NCI-H128 (cell line): ENCODE data around the gene NPFFR1.
"Not testable (repeated sequence)": the region's sequence is repeated elsewhere in the genome, so short reads cannot be mapped to it uniquely, and the experiment has no call there.

Source experiments
- DNase-seq: peaks from one replicate; lab custom pipeline; 2025; ENCODE audit not compliant: unreplicated experiment; lab: John Stamatoyannopoulos, UW

NPFFR1 gene

DNA sequence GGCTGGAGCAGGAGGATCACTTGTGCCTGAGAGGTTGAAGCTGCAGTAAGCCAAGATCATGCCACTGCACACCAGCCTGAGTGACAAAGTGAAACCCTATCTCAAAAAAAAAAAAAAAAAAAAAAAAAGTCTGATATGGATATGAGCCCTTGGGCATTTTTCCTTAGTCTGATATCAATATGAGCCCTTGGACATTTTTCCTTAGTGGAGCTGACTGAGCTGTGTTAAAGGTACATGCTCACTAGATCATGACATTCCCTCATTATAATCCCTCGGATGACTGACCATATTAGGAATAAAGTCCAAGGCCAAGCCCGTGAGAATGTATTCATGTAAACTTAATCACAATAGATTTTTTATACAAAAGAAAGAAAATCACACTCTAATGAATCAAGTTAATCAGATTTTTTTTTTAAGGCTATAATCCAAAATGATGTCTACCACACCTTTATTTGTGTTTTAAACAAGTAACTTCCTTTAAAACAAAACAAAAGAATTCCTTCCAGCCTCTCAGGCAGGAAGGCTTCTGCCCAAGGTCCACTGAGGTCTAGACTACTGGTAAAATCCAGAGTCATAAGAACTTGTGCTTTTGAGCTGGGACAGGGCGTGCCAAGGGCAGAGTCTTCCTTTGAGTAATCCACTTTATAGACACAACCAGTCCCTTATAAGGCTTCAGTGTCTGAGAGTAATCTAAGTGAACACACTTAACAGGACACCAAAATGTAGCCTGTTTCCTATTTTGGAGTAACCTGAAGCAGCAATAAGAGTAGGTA, 56.1 kb downstream of the NPFFR1 start:
- DNase-seq = no peak

- DNase-seq = no peak
Observed at GRCh38 chr10:70223728-70224127, 60.1 kb downstream of the NPFFR1 start.

- DNase-seq = not testable (repeated sequence)
Observed at GRCh38 chr10:70222811-70223447, 60.9 kb downstream of the NPFFR1 start.

- DNase-seq = no peak
Observed at GRCh38 chr10:70222340-70222794, 61.4 kb downstream of the NPFFR1 start.

DNA sequence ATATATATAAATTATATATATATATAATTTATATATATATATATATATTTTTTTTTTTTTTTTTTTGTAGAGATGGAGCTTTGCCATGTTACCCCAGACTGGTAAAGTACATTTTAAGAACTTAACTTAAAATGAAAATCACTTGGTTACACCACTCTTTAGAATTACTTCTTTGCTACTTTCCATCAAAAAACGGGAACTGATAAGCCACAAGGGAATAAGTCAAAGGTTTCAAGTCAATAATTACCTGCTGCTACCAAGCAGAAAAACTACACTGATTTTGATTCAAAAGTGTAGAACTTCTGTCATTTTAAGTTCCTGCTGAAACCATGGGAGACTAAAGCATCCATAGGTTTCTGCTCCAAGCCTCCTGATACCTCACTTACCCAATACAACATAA, 62.8 kb downstream of the NPFFR1 start:
- DNase-seq = no peak

DNA sequence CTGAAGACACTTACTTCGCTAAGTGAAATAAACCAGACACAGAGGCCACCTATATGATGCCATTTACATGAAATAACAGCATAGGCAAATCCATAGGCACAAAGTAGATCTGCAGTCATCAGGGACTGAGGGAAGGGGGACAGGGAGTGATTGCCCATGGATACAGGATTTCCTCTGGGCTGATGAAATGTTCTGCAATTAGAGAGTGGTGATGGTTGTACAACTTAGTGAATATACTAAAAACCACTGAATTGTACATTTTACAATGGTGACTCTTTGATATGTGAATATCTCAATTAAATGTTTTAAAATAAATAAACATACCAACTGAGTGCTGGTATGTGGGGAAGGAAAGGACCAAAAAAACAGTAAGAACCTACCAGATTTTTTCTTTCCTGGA, 70.9 kb downstream of the NPFFR1 start:
- DNase-seq = no peak

- DNase-seq = no peak
Observed at GRCh38 chr10:70212277-70212676, 71.5 kb downstream of the NPFFR1 start.

GRCh38 chr10:70206762-70207161, 77.0 kb downstream of the NPFFR1 start:
- no peak for DNase-seq

GRCh38 chr10:70201105-70201504, 82.7 kb downstream of the NPFFR1 start:
- no peak for DNase-seq

DNA sequence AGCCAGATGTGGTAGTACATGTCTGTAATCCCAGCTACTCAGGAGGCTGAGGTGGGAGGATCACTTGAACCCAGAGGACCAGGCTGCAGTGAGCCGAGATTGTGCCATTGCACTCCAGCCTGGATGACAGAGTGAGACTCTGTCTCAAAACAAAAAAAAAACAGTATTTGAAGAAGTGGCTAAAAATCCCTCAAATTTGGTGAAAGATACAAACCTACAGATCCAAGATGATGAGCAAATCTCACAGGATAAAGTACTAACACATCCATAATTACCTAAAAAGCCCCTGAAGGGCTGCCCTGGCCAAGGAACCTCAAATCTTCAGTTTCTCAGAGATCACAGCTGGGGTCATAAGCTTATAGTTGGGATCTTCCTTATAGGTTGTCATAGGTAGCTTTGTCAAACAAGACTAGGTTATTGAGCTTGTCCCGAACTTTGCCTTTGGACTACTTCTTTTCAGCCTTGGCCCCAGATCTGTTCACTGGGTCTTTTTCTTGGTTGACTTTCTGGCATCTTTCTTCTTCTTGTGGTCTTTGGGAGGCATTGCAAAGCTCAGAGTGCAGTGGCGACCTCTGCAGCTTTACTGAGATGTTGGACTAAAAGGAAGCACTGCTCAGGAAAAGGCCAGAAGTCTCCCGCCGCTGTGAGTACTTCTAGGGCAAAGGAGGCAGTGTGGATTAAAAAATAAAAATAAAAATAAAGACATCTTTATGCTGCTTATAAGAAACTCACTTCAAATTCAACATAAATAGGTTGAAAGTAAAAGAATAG, 84.9 kb downstream of the NPFFR1 start:
- no peak for DNase-seq
